ENCODE data around the gene EDC3. TPM values are rescaled to one million over a fixed set of nuclear protein-coding genes. Genes with fewer than 3 reads are reported as not detected.
A peak's percentile ranks its signal among the peaks of the same experiment; 100 is the strongest.

EDC3 gene
- total and polyA plus RNA-seq, 9 of the 15 experiments (the other 6 are each of a cell fraction or from before 2014, with no cell fraction given), result 11.7 to 63.9 (median 32.8) TPM

DNA sequence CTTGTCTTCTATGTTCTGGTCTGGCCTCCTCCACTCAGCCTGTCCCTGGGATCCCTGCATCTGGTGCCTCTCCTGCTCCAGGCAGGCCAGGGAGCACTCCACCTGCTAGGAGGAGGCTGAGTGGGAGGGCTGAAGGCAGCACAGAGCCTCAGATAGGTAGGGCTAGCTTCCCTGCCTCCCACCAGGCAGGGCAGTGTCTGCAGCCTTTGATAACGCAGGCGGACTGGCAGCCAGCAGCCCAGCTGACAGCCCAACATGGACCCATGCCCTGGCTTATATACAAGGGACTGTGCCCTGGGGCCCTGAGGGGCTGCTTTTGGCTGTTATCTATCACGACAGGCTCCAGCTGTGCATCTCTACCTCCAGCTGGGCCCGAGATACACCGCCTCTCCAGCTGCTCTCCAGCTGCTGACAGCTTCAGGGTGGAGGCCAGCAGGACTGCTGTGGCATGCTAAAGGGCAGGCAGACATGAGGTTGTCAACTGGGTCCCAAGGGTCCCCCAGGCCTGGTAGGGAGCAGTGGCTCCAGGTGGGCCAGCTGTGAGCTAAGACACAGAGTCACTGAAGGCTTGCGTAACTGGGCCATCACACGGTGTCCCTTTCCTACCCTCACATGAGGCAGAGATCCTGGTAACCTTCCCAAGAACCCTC lies 85.4 kb downstream of the EDC3 start (continued):
- no peak for TF ChIP-seq SPI1 (IDR thresholded peaks at IDR 0.05; ENCODE audit: borderline replicate concordance, low read depth, low read length)
- peak in 1 of 2 experiments; percentile 46; a peak in 1 of 3 replicates for TF ChIP-seq CBX3 (IDR thresholded peaks at IDR 0.05; ENCODE audit: borderline replicate concordance in 1 of 2, low read length in 2 of 2)
- TF ChIP-seq, protein P1, sequence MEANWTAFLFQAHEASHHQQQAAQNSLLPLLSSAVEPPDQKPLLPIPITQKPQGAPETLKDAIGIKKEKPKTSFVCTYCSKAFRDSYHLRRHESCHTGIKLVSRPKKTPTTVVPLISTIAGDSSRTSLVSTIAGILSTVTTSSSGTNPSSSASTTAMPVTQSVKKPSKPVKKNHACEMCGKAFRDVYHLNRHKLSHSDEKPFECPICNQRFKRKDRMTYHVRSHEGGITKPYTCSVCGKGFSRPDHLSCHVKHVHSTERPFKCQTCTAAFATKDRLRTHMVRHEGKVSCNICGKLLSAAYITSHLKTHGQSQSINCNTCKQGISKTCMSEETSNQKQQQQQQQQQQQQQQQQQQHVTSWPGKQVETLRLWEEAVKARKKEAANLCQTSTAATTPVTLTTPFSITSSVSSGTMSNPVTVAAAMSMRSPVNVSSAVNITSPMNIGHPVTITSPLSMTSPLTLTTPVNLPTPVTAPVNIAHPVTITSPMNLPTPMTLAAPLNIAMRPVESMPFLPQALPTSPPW (CRISPR knock-in tag; IDR thresholded peaks at IDR 0.05), result peak; percentile 67
- TF ChIP-seq, protein P2, sequence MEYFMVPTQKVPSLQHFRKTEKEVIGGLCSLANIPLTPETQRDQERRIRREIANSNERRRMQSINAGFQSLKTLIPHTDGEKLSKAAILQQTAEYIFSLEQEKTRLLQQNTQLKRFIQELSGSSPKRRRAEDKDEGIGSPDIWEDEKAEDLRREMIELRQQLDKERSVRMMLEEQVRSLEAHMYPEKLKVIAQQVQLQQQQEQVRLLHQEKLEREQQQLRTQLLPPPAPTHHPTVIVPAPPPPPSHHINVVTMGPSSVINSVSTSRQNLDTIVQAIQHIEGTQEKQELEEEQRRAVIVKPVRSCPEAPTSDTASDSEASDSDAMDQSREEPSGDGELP (CRISPR knock-in tag; IDR thresholded peaks at IDR 0.05; ENCODE audit: borderline replicate concordance), result peak; percentile 100
- TF ChIP-seq NR2C1 (IDR thresholded peaks at IDR 0.05), result no peak; the same call in 1 of the 2 replicates
- TF ChIP-seq NR2C1 (tag; IDR thresholded peaks at IDR 0.05), result peak; percentile 44
- TF ChIP-seq, protein P3, sequence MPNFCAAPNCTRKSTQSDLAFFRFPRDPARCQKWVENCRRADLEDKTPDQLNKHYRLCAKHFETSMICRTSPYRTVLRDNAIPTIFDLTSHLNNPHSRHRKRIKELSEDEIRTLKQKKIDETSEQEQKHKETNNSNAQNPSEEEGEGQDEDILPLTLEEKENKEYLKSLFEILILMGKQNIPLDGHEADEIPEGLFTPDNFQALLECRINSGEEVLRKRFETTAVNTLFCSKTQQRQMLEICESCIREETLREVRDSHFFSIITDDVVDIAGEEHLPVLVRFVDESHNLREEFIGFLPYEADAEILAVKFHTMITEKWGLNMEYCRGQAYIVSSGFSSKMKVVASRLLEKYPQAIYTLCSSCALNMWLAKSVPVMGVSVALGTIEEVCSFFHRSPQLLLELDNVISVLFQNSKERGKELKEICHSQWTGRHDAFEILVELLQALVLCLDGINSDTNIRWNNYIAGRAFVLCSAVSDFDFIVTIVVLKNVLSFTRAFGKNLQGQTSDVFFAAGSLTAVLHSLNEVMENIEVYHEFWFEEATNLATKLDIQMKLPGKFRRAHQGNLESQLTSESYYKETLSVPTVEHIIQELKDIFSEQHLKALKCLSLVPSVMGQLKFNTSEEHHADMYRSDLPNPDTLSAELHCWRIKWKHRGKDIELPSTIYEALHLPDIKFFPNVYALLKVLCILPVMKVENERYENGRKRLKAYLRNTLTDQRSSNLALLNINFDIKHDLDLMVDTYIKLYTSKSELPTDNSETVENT (CRISPR knock-in tag; IDR thresholded peaks at IDR 0.05), result 0 out of 2 replicates have a peak, but pooled peaks have one; percentile 31
- 0 out of 2 replicates have a peak, but pooled peaks have one; percentile 38 for TF ChIP-seq MYC (IDR thresholded peaks at IDR 0.05; ENCODE audit: low read depth, low read length)
- no peak for TF ChIP-seq MYC (CRISPR knock-in tag; IDR thresholded peaks at IDR 0.05; ENCODE audit: borderline replicate concordance, low read depth)
- TF ChIP-seq, protein P4, sequence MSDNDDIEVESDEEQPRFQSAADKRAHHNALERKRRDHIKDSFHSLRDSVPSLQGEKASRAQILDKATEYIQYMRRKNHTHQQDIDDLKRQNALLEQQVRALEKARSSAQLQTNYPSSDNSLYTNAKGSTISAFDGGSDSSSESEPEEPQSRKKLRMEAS (CRISPR knock-in tag; IDR thresholded peaks at IDR 0.05), result peak; percentile 89
- TF ChIP-seq MEIS2 (IDR thresholded peaks at IDR 0.05; ENCODE audit: partially characterized antibody), result peak; percentile 73
- no peak for TF ChIP-seq FOXJ3 (CRISPR knock-in tag; IDR thresholded peaks at IDR 0.05)
- TF ChIP-seq MIER1 (IDR thresholded peaks at IDR 0.05; ENCODE audit: low read depth), result 0 out of 2 replicates have a peak, but pooled peaks have one; percentile 39
- TF ChIP-seq, protein P5, sequence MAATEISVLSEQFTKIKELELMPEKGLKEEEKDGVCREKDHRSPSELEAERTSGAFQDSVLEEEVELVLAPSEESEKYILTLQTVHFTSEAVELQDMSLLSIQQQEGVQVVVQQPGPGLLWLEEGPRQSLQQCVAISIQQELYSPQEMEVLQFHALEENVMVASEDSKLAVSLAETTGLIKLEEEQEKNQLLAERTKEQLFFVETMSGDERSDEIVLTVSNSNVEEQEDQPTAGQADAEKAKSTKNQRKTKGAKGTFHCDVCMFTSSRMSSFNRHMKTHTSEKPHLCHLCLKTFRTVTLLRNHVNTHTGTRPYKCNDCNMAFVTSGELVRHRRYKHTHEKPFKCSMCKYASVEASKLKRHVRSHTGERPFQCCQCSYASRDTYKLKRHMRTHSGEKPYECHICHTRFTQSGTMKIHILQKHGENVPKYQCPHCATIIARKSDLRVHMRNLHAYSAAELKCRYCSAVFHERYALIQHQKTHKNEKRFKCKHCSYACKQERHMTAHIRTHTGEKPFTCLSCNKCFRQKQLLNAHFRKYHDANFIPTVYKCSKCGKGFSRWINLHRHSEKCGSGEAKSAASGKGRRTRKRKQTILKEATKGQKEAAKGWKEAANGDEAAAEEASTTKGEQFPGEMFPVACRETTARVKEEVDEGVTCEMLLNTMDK (IDR thresholded peaks at IDR 0.05; ENCODE audit: borderline replicate concordance, insufficient read depth, low read depth, low read length, poor library complexity, severe bottlenecking), result no peak
- peak; percentile 77 for TF ChIP-seq EP300 (IDR thresholded peaks at IDR 0.05; ENCODE audit: low read length)

Data from K562 (cell line).